Ishikawa (cell line): Measurements from ENCODE around the gene CX3CL1.

Experiments used
- CREB1 ChIP-seq: IDR thresholded peaks from 2 replicates; pipeline ENCODE4 v1.6.1; 2012; ENCODE audit warnings: low read depth
- EP300 ChIP-seq: IDR thresholded peaks from 2 replicates; pipeline ENCODE4 v1.6.1; 2012; ENCODE audit warnings: borderline replicate concordance
- MAX ChIP-seq: IDR thresholded peaks from 2 replicates; pipeline ENCODE4 v1.6.1; 2012
- TAF1 ChIP-seq: IDR thresholded peaks from 2 replicates; pipeline ENCODE4 v1.6.1; 2012; ENCODE audit warnings: low read depth, mild to moderate bottlenecking
- TEAD4 ChIP-seq: IDR thresholded peaks from 2 replicates; pipeline ENCODE4 v1.6.1; 2012
- USF1 ChIP-seq: IDR thresholded peaks from 2 replicates; pipeline ENCODE4 v1.6.1; 2012
- ZBTB7A ChIP-seq: IDR thresholded peaks from 2 replicates; pipeline ENCODE4 v1.6.1; 2012; ENCODE audit warnings: low read depth

GRCh38 chr16:57423152-57423551 is 50.9 kb downstream of the CX3CL1 start:
- no peak for TF ChIP-seq MAX
- TF ChIP-seq TAF1, result no peak
- no peak for TF ChIP-seq EP300
- TF ChIP-seq TEAD4, result no peak
- TF ChIP-seq ZBTB7A, result no peak
- no peak for TF ChIP-seq USF1
- TF ChIP-seq CREB1, result no peak
